ENCODE measurements around the gene WNT7B.

Gene WNT7B

DNA sequence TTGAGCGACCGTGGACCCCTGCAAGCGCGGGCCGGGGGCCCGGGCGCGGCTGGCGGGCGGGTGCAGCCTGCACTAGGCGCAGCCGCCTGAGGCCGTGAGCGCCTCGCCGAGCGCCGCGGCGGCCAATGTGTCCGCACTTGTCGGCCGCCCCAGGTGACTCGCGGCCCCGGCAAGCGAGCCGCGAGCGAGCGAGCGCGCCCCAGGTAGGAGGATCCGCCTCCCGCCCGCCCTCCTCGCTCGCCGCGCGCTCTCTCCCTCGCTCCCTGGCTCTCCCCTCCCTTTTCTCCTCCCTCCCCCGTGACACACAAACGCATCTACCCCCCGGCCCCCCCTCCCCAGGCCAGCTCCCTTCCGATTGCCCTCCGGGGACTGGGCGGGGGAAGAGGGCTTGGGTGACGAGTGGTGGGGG, at the start of gene WNT7B:
TSS of gene WNT7B (minus strand) at position 160 of the 409 bp plus-strand sequence. CDS start 408 bp downstream, outside the sequence.
- DNase-seq (ENCODE audit: low spot score): peak; percentile 75

GRCh38 chr22:46025973-46026898, 49.3 kb upstream of the WNT7B start:
- no peak for DNase-seq (ENCODE audit: low spot score)

- no peak for DNase-seq (ENCODE audit: low spot score)
These were observed 48.4 kb upstream of the WNT7B start for GRCh38 chr22:46025225-46025972.

- no peak for DNase-seq (ENCODE audit: low spot score)
These were observed 47.3 kb upstream of the WNT7B start for GRCh38 chr22:46024136-46024840.

GRCh38 chr22:46023558-46023981, 46.6 kb upstream of the WNT7B start:
- DNase-seq (ENCODE audit: low spot score): no peak

DNA sequence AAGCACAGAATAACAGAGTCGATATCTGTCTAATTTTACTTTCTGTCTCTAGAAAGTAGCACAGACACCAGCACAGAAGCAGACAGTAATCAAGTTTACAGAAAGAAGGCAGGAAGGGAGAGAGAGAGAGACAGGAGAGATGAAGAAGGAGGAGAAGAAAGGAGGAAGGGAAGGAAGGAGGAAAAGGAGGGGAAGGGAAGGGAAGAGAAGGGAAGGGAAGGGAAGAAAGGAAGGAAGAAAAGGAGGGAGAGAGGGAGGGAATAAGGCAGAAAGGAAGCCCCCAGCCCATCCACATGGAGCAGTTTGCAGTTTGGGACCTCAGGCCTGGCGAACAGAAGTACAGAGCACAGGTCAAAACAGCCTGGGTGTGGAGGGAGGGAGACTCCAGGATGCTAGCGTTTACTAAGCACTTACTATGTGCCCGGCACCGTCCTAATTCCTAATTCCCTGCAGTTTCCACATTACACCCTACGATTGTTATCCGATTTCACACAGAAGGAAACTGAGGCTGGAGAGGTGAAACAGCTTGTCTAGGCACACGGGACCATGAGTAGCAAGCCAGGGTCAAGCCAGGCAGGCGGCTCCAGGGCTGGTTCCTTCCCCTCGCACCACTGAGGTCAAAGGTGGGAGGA, 46.0 kb upstream of the WNT7B start:
- DNase-seq (ENCODE audit: low spot score): no peak

DNA sequence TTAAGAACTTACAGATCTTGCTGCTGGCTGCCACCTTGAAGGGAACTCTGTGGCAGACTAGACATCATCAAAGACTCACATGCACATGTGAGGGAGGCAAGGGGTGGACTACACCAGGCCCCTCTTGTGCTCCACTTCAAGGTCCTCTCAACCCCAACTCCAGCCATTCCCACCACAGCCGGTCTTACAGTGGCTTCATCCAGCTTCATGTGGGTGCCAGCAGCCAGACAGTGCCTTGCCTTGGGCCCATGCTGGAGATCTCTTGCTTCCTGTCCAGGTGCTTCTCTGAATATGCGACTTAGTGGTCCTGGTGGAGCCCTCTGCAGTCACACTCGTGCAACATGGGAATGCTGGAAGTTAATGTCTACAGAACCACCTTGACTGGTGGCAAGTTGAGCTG, 44.6 kb upstream of the WNT7B start:
- no peak for DNase-seq (ENCODE audit: low spot score)

DNA sequence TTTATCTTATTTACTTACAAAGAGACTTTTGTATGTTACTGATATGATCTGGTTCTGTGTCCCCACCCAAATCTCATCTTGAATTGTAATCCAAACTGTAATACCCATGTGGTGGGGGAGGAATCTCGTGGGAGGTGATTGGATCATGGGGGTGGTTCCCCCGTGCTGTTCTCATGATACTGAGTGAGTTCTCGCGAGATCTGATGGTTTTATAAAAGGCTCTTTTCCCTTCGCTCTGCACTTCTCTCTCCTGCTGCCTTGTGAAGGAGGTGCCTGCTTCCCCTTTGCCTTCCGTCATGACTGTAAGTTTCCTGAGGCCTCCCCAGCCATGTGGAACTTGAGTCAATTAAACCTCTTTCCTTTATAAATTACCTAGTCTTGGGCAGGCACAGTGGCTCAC, 42.4 kb upstream of the WNT7B start:
- no peak for DNase-seq (ENCODE audit: low spot score)

DNA sequence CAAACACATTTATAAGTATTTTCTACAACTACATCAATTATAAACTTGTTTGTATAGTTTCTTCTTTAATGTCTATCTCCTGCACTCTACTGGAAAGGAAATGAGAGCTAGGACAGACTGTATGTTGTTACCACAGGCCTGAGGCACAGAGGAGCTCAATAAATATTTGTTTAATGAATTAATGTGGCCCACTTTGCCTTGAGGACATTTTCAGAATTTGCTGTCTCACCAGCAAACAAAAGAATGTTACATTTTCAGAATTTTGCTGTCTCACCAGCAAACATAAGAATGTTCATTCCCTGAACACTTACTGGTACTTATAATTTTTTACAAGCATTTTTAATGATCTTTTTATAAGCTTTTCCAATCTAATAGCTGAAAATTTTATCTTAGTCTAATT, 41.9 kb upstream of the WNT7B start:
- DNase-seq (ENCODE audit: low spot score): no peak

DNA sequence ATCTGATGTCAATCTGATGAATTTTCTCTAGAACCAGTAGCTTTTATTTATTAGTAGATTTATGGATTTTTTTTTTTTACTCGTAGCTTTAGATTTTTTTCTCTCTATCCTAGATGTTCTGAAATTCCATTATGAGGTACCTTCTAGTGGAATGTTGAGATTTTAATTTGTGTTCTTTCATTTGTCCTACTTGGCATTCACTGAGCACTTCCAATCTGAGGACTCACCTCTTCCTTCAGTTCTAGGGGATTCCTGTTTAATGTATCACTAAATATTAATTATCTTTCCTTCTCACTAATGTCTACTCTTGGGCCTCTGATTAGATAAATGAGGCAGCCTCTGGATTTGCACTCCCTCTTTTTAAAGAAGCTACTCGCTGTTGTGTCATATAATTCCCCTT, 40.2 kb upstream of the WNT7B start:
- no peak for DNase-seq (ENCODE audit: low spot score)

- DNase-seq (ENCODE audit: low spot score): peak; percentile 99
These were observed 36.8 kb upstream of the WNT7B start for GRCh38 chr22:46013460-46014416.

GRCh38 chr22:46012881-46013281, 35.9 kb upstream of the WNT7B start:
- no peak for DNase-seq (ENCODE audit: low spot score)

DNA sequence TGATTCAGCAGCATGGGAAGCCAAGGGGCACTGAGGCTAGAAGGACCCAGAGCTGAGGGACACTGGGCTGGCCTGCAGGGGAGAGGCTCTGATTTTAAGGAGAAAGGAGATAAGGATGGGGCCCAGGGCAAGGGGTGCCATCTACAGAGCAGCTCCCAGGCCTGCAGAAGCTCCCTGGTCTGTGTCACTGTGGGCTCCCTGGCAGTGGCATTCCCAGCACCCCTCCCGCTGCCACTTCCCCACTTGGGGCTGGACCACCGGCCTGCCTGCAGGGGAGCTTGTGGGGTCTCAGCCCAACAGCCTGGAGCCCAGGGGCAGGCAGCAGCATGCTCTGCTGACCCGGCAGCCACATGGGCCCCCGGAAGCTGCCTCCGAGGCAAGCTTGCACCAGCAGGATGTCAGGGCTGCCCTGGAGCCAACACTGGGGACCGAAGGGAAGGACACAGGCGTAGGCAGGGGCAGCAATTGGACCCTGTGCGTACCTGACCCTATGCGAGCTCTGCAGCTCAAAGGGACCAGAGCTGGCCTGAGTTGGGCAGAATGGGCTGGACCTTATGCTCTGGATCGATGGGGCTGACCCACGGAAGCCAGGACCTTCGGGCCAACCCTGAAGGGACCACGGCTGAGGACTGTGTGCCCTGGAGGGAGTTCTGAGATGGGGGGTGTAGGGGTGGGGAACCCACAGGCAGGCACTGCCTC, 35.4 kb upstream of the WNT7B start:
- DNase-seq (ENCODE audit: low spot score): no peak

GRCh38 chr22:46011627-46012181, 34.7 kb upstream of the WNT7B start:
- DNase-seq (ENCODE audit: low spot score): peak; percentile 23

DNA sequence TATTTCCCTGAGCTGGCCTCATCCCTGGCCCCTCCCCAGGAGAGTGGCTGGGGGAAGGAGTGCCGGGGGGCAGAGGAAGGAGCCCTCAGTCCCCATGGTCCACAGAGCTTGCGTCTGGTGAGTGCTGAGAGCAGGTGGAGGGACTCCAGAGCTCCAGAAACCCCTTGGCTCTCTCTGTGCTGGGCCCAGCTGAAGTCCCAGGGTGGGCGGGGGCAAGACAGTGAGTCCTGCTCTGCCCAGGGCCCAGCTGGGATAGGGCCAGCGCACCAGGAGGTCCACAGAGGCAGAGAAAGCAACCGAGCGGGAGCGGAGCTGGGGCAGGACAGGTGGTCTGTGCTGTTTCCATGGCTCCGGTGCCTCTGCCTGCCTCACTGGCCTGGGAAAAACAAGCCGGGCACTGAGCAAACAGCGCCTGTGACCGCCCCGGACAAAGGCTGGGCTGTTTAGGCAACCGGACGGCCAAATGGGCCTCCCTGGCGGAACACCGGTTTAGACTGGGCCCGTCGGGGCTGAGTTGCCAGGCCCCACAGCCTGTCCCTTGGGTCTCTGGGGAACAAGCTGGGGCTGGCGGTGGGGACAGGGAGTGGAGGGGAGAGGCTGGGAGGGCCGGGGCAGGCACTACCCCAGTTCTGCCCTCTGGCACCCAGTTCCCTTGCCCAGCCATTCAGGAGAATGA, 34.1 kb upstream of the WNT7B start:
- DNase-seq (ENCODE audit: low spot score): peak; percentile 66

DNA sequence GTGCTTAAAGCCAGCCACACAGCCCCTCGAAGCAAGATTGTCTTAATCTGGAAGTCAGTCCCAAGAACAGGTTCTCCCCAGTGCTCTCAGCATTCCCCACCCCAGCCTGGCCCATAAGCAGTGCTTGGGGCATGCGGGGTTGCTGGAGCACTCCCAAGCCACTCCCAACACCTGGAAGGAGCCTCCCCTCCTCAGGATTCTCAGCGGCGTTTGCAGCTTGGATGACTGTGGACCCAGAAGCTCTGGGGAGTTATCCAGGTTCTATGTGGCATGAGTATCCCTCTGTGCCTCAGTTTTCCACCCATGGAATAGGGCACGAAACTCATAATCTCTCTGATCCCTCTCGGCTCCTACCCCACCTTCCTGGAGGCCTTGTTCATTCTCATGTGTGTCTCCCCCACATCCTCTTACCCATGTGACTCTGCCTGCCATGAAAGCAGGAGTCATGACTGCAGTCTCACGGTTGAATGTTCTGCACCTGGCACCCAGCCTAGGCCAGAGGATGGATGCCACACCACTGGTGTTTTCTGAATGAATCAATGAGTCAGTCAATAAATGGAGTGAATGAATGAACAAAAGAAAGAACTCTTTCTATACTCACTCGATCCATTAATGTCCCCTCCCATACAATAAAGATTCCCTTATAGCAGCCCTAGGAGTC, 33.4 kb upstream of the WNT7B start:
- peak; percentile 96 for DNase-seq (ENCODE audit: low spot score)

DNA sequence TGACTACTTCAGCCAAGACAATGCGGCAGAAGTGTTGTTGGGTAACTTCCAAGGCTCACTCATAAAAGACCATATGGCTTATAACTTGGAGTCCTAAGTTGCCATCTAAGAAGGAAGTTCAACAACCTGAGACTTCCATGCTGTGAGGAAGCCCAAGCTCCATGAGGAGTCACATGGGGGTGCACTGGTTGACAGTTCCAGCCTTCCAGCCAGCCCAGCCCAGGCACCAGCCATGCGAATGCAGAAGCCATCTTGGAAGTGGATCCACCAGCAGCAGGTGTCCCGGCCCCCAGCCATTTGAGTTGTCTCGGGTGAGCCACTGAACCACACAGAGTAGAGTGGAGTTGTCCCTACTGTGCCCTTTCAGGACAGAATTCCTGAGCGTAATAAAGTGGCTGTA, 32.8 kb upstream of the WNT7B start:
- peak; percentile 11 for DNase-seq (ENCODE audit: low spot score)

GRCh38 chr22:46008836-46009596, 32.1 kb upstream of the WNT7B start:
- DNase-seq (ENCODE audit: low spot score): peak; percentile 71
